Hepatocyte (in vitro differentiated cells): Measurements from ENCODE around the gene ABLIM2. TPM values are rescaled to one million over a fixed set of nuclear protein-coding genes. Genes with fewer than 3 reads are reported as not detected.

Source experiments
- DNase-seq: peaks from one replicate; pipeline ENCODE4 v3.0.0-alpha.2; 2016; ENCODE audit warnings: low spot score
- H2AFZ ChIP-seq: fragments of 200-600 bp; sonication (generic); 2 replicates; pipeline ENCODE4 v1.6.0; 2016; ENCODE audit warnings: antibody characterized with exemption, mild to moderate bottlenecking
- H3K27ac ChIP-seq: fragments of 200-600 bp; sonication (generic); 2 replicates; pipeline ENCODE4 v1.5.1; 2016; ENCODE audit warnings: mild to moderate bottlenecking
- H3K27me3 ChIP-seq: fragments of 200-600 bp; sonication (generic); 2 replicates; pipeline ENCODE4 v1.6.1; 2016
- H3K36me3 ChIP-seq: fragments of 200-600 bp; sonication (generic); replicated peaks from 2 replicates; pipeline ENCODE4 v1.5.1; 2016; ENCODE audit warnings: low read depth; ENCODE audit not compliant: insufficient read depth
- H3K4me1 ChIP-seq: fragments of 200-600 bp; sonication (generic); 2 replicates; pipeline ENCODE4 v1.5.1; 2016; ENCODE audit warnings: mild to moderate bottlenecking, moderate library complexity; ENCODE audit not compliant: insufficient read depth
- H3K4me2 ChIP-seq: fragments of 200-600 bp; sonication (generic); 2 replicates; pipeline ENCODE4 v1.6.0; 2016
- H3K4me3 ChIP-seq: fragments of 200-600 bp; sonication (generic); 2 replicates; pipeline ENCODE4 v1.5.1; 2016; ENCODE audit warnings: mild to moderate bottlenecking
- H3K79me2 ChIP-seq: fragments of 200-600 bp; sonication (generic); 2 replicates; pipeline ENCODE4 v1.6.0; 2017; ENCODE audit warnings: mild to moderate bottlenecking
- H3K9me2 ChIP-seq: fragments of 200-600 bp; sonication (generic); replicated peaks from 2 replicates; pipeline ENCODE4 v1.6.0; 2017; ENCODE audit warnings: mild to moderate bottlenecking; ENCODE audit not compliant: insufficient read depth
- H3K9me3 ChIP-seq: fragments of 200-600 bp; sonication (generic); 2 replicates; pipeline ENCODE4 v1.5.1; 2016; ENCODE audit warnings: low read depth, mild to moderate bottlenecking
- H4K20me1 ChIP-seq: fragments of 200-600 bp; sonication (generic); 2 replicates; pipeline ENCODE4 v1.6.0; 2016; ENCODE audit warnings: mild to moderate bottlenecking; ENCODE audit not compliant: insufficient read depth, poor library complexity, severe bottlenecking
- EZH2 ChIP-seq: fragments of 200-600 bp; sonication (generic); IDR thresholded peaks from 2 replicates; pipeline ENCODE4 v1.6.1; 2016; ENCODE audit warnings: antibody characterized with exemption, mild to moderate bottlenecking, borderline replicate concordance
- EZH2phosphoT487 ChIP-seq: fragments of 200-600 bp; sonication (generic); IDR thresholded peaks from one replicate; pipeline ENCODE4 v1.6.1; 2018; ENCODE audit warnings: antibody characterized with exemption, mild to moderate bottlenecking, low read depth, moderate library complexity; ENCODE audit not compliant: unreplicated experiment, severe bottlenecking
- WGBS: methylation state at CpG from one replicate; pipeline ENCODE4 v1.1.6; 2016; ENCODE audit warnings: low lambda C conversion rate; ENCODE audit errors: missing lambda C conversion rate; 5-methylcytosine and 5-hydroxymethylcytosine counted together
- polyA plus RNA-seq: library from polyadenylated mRNA; unstranded; fragments of >200 nt; fragmentation: Nextera tagmentation; extraction: Ambion mirVana; gene quantifications from 2 replicates; pipeline ENCODE4 v1.2.1, GENCODE V29; 2016
- total RNA-seq: library from RNA; depleted of rRNA; stranded (reverse); fragments of >200 nt; gene quantifications from 2 replicates; pipeline ENCODE4 v1.2.3, GENCODE V29; 2014
- TF ChIP-seq, protein P1 (sequence below): fragments of 200-600 bp; sonication (generic); IDR thresholded peaks from 2 replicates; pipeline ENCODE4 v1.5.1; 2016; ENCODE audit warnings: antibody characterized with exemption, mild to moderate bottlenecking; ENCODE audit not compliant: poor library complexity

The ABLIM2 gene
- total and polyA plus RNA-seq, 2 experiments from 2014 or later = 1.7 to 2.0 TPM

DNA sequence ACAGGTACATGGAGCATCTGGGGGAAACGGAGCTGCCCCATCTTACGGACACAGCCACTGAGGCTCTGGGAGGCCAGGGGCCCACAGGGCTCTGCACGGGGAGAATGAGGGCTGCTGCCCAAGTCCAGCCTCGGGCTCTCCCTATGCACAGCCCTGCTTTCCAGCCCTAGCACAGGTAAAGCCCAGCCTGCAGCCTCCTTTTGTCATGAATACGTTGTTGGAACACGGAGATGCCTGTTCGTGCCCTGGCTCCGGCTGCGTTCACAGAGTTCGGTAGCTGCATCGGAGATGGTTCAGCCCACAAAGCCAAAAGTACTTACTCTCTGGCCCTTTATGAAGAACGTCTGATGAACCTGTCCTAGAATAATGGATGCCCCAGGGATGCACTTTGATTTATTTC lies 150.2 kb downstream of the ABLIM2 start:
- Histone ChIP-seq H3K9me2 (no peaks in the 10 kb centered on the region), H3K9me3 (no peaks in the 10 kb centered on the region), H3K79me2 (no peaks in the 10 kb centered on the region), H4K20me1 (no peaks in the 10 kb centered on the region), H3K27ac (no peak overlapping the region), H3K4me3 (no peak overlapping the region), H3K36me3 (no peaks in the 10 kb centered on the region), H3K4me2 (no peak overlapping the region), H3K4me1 (peaks cover 17% of the 10 kb centered on the region), H2AFZ (no peak overlapping the region), H3K27me3 (no peaks in the 10 kb centered on the region)
- WGBS = 87% methylated on average over 12 of the region's 12 CpGs
- no peak for DNase-seq
- TF ChIP-seq, protein P1, sequence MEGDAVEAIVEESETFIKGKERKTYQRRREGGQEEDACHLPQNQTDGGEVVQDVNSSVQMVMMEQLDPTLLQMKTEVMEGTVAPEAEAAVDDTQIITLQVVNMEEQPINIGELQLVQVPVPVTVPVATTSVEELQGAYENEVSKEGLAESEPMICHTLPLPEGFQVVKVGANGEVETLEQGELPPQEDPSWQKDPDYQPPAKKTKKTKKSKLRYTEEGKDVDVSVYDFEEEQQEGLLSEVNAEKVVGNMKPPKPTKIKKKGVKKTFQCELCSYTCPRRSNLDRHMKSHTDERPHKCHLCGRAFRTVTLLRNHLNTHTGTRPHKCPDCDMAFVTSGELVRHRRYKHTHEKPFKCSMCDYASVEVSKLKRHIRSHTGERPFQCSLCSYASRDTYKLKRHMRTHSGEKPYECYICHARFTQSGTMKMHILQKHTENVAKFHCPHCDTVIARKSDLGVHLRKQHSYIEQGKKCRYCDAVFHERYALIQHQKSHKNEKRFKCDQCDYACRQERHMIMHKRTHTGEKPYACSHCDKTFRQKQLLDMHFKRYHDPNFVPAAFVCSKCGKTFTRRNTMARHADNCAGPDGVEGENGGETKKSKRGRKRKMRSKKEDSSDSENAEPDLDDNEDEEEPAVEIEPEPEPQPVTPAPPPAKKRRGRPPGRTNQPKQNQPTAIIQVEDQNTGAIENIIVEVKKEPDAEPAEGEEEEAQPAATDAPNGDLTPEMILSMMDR = no peak
- TF ChIP-seq EZH2phosphoT487 = no peak
- TF ChIP-seq EZH2 = no peak

DNA sequence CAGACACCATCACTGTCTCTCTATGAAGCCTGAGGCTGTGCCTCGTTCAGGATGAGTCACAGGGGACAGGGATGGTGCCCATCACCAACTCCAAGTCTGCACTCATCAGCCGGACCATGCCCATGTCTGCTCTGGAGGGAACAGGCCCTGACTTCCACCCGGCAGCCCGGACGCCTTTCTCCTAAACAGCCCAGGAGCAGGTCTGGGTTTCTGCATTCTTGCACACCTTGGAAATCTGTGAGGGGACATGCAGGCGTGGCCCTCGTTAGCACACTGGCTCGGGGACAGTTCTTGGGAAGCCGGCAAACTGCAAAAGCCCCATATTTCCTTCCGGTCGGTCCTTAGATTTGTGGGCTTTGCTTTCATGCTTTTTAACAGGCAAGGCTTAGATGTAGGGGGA lies 151.0 kb downstream of the ABLIM2 start:
- 89% methylated on average over 11 of the region's 11 CpGs for WGBS
- Histone ChIP-seq H3K27ac (no peak overlapping the region), H3K36me3 (no peaks in the 10 kb centered on the region), H3K79me2 (no peaks in the 10 kb centered on the region), H3K9me2 (no peaks in the 10 kb centered on the region), H3K4me1 (peaks cover 17% of the 10 kb centered on the region), H2AFZ (no peak overlapping the region), H3K4me3 (no peak overlapping the region), H3K4me2 (no peak overlapping the region), H3K9me3 (no peaks in the 10 kb centered on the region), H3K27me3 (no peaks in the 10 kb centered on the region), H4K20me1 (no peaks in the 10 kb centered on the region)
- DNase-seq = no peak
- TF ChIP-seq, protein P1 = no peak
- no peak for TF ChIP-seq EZH2phosphoT487
- no peak for TF ChIP-seq EZH2

DNA sequence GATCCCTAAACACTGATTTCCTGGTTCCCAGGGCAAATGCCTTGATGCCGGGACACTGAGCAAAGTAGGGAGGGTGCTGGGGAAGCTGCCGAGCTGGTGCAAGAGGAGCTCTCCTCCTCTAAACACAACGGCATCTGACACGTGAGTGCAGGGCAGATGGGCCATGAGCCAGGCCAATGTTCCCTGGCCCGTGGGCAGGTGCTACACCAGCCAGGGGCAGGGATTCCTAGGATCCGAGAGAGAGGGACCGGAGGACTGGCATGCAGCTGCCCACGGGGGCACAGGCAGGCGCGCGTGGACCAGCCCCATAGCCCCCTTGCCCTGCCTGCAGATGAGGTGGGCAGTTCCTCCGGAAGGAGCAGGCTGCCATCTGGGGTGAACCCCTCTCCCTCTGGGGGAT lies 152.1 kb downstream of the ABLIM2 start:
- no peaks in the 10 kb centered on the region for H3K36me3 ChIP-seq
- TF ChIP-seq EZH2 = no peak
- no peak for TF ChIP-seq EZH2phosphoT487
- TF ChIP-seq, protein P1 = no peak
- H4K20me1 ChIP-seq = no peaks in the 10 kb centered on the region
- H3K27ac ChIP-seq = no peak overlapping the region
- no peaks in the 10 kb centered on the region for H3K27me3 ChIP-seq
- no peaks in the 10 kb centered on the region for H3K79me2 ChIP-seq
- no peak for DNase-seq
- no peak overlapping the region for H3K4me2 ChIP-seq
- 88% methylated on average over 12 of the region's 12 CpGs for WGBS
- H3K9me2 ChIP-seq = no peaks in the 10 kb centered on the region
- no peak overlapping the region for H3K4me3 ChIP-seq
- H3K4me1 ChIP-seq = peaks cover 17% of the 10 kb centered on the region
- no peaks in the 10 kb centered on the region for H3K9me3 ChIP-seq
- no peak overlapping the region for H2AFZ ChIP-seq

DNA sequence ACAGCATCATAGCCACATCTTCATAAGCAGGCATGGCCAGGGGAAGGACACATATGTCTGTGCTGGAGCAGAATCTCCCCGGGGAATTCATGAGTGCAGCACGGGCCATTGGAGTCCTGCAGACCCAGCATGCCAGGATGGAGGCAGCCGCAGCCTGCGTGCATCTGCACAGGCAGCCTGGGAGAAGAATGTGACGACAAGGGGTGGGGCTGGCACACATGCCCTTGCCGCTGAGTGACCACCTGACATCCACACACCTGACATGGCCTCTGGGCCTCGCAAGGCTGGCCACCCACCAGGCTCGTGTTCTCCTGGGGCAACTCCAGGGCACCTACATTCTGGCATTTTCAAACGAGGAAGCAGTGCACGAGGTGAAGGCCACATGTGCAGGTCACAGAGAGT lies 152.8 kb downstream of the ABLIM2 start:
- H3K9me3 ChIP-seq = no peaks in the 10 kb centered on the region
- no peaks in the 10 kb centered on the region for H3K27me3 ChIP-seq
- 83% methylated on average over 10 of the region's 10 CpGs for WGBS
- H3K79me2 ChIP-seq = no peaks in the 10 kb centered on the region
- no peaks in the 10 kb centered on the region for H3K36me3 ChIP-seq
- H4K20me1 ChIP-seq = no peaks in the 10 kb centered on the region
- H3K4me3 ChIP-seq = no peak overlapping the region
- H3K9me2 ChIP-seq = no peaks in the 10 kb centered on the region
- TF ChIP-seq, protein P1 = no peak
- no peak for TF ChIP-seq EZH2
- TF ChIP-seq EZH2phosphoT487 = no peak
- no peak overlapping the region for H3K27ac ChIP-seq
- peaks cover 13% of the 10 kb centered on the region for H3K4me1 ChIP-seq
- H2AFZ ChIP-seq = no peak overlapping the region
- H3K4me2 ChIP-seq = no peak overlapping the region
- no peak for DNase-seq
